Glutamatergic neuron (in vitro differentiated cells): Measurements from ENCODE around the gene STOX2. TPM values are rescaled to one million over a fixed set of nuclear protein-coding genes. Genes with fewer than 3 reads are reported as not detected.

ENCODE experiments used
- DNase-seq: peaks from one replicate; pipeline ENCODE4 v3.0.0; 2022
- H3K27ac Mint-ChIP-seq: one replicate; pipeline ENCODE4 v1.8.0; 2020; ENCODE audit warnings: mild to moderate bottlenecking, mixed read lengths, inconsistent platforms; ENCODE audit not compliant: unreplicated experiment
- H3K27me3 Mint-ChIP-seq: one replicate; pipeline ENCODE4 v1.8.0; 2020; ENCODE audit warnings: mild to moderate bottlenecking, moderate library complexity, mixed read lengths, inconsistent platforms; ENCODE audit not compliant: unreplicated experiment
- H3K36me3 Mint-ChIP-seq: one replicate; pipeline ENCODE4 v1.8.0; 2020; ENCODE audit warnings: mild to moderate bottlenecking, mixed read lengths, inconsistent platforms; ENCODE audit not compliant: unreplicated experiment
- H3K4me1 Mint-ChIP-seq: one replicate; pipeline ENCODE4 v1.8.0; 2020; ENCODE audit warnings: mild to moderate bottlenecking, low read depth, mixed read lengths, inconsistent platforms; ENCODE audit not compliant: unreplicated experiment
- H3K4me3 Mint-ChIP-seq: one replicate; pipeline ENCODE4 v1.8.0; 2020; ENCODE audit warnings: mild to moderate bottlenecking, mixed read lengths, inconsistent platforms; ENCODE audit not compliant: unreplicated experiment
- H3K9me3 Mint-ChIP-seq: one replicate; pipeline ENCODE4 v1.8.0; 2020; ENCODE audit warnings: mild to moderate bottlenecking, moderate library complexity, mixed read lengths, inconsistent platforms; ENCODE audit not compliant: unreplicated experiment
- total RNA-seq: library from RNA; stranded (reverse); fragmentation: NEBNext Ultra II Directional; extraction: Animal tissue kit (Norgen Biotek cat#: 25700); gene quantifications from one replicate; pipeline ENCODE4 v1.2.1, GENCODE V29; 2021; ENCODE audit not compliant: unreplicated experiment
- TF ChIP-seq, protein P1 (sequence below): fragments of 200-600 bp; sonication (generic); IDR thresholded peaks from one replicate; pipeline ENCODE4 v1.5.0; 2021; ENCODE audit not compliant: partially characterized antibody, unreplicated experiment

STOX2 gene
- total RNA-seq, 1 donor from 2014 or later: 26.7 TPM

DNA sequence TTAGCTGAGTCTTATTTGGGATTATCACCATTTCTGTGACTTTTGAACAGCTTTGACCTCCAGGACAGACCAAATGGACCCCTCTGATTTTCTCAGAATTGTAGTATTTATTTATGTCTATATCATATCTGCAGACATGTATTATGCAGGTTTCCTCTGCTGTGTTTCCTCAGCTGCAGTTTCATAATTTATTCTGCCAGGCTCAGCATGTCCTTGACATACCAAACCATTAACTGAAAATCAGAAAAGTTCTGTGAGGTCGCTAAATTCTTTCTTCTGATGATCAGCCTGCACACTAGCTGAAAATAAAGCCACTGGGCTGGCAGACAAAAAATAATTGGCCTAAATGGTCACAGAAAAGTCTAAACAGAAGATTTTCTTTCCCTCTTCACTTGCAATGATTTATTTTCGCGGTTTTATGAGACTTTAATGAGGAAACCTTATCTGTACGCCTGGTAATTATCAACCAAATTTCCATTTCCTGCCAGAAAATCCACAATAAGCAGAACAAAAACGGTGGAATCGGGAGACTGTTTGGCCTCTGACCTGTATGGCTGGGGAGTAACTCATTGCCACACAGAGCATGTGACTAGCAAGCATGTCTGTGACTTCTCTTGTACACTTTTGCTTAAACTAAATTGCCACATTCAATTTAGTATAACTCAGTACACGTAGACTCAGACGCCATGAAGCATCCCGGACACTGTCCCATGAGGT lies 161.6 kb downstream of the STOX2 start:
- DNase-seq: no peak
- Mint-ChIP-seq H3K27ac (no peak overlapping the region), H3K4me3 (no peak overlapping the region), H3K27me3 (peaks cover 1% of the 10 kb centered on the region), H3K4me1 (no peaks in the 10 kb centered on the region), H3K9me3 (peaks cover 2% of the 10 kb centered on the region), H3K36me3 (no peaks in the 10 kb centered on the region)
- TF ChIP-seq, protein P1, sequence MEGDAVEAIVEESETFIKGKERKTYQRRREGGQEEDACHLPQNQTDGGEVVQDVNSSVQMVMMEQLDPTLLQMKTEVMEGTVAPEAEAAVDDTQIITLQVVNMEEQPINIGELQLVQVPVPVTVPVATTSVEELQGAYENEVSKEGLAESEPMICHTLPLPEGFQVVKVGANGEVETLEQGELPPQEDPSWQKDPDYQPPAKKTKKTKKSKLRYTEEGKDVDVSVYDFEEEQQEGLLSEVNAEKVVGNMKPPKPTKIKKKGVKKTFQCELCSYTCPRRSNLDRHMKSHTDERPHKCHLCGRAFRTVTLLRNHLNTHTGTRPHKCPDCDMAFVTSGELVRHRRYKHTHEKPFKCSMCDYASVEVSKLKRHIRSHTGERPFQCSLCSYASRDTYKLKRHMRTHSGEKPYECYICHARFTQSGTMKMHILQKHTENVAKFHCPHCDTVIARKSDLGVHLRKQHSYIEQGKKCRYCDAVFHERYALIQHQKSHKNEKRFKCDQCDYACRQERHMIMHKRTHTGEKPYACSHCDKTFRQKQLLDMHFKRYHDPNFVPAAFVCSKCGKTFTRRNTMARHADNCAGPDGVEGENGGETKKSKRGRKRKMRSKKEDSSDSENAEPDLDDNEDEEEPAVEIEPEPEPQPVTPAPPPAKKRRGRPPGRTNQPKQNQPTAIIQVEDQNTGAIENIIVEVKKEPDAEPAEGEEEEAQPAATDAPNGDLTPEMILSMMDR: no peak

DNA sequence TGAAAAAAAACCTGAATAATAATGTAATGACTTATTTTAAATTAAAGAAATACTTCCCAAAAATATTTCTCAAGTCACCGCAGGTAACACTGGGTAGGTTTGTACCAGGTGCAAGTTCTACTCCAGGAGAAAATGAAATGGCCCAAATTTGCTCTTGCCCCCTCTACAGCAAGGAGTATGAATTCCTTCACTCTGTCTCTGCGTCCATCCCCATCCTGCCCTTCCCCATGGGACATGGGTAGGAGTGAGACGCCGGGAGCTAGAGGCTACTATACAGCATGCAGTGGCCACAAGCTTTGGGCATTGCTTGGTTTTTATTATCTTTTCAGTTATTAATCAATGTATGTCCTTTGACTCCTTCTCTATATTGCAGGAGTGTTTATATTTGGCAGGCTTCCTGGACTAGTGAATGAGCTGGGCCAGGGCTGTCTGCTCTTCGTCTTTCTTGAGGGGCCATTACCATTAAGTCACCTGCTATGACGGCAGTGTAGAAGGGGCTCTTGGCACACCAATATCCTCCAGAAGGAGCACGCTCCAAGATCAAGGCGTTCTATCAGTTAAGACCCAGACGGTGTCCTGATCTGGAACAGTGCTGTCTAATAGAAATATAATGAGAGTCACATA lies 162.9 kb downstream of the STOX2 start:
- H3K4me3 Mint-ChIP-seq: no peak overlapping the region
- H3K27ac Mint-ChIP-seq: no peak overlapping the region
- H3K27me3 Mint-ChIP-seq: peaks cover 1% of the 10 kb centered on the region
- no peaks in the 10 kb centered on the region for H3K4me1 Mint-ChIP-seq
- no peaks in the 10 kb centered on the region for H3K36me3 Mint-ChIP-seq
- H3K9me3 Mint-ChIP-seq: peaks cover 2% of the 10 kb centered on the region
- TF ChIP-seq, protein P1: no peak
- DNase-seq: no peak

Other genes starting within 250 kb of the STOX2 start
- gene RWDD4, start 246.1 kb upstream of the STOX2 start, total RNA-seq: 17.8 TPM
- gene TRAPPC11, start 246.0 kb upstream of the STOX2 start, total RNA-seq: 56.2 TPM